NCI-H146 treated with DMSO at 0.1 percent for 48 hours (cell line): ENCODE results near the gene ACAD9.
A peak's percentile ranks its signal among the peaks of the same experiment; 100 is the strongest.
"Not testable (repeated sequence)": the region's sequence is repeated elsewhere in the genome, so short reads cannot be mapped to it uniquely, and the experiment has no call there.

ENCODE experiments used
- DNase-seq: peaks from one replicate; lab custom pipeline; 2025; ENCODE audit not compliant: unreplicated experiment; lab: John Stamatoyannopoulos, UW

Gene ACAD9

GRCh38 chr3:128879125-128879969 is at the start of gene ACAD9:
Gene ACAD9, plus strand, starts transcription at chr3:128879620. Its CDS starts 72 bp downstream, at chr3:128879692.
- DNase-seq: peak; percentile 96

- not testable (repeated sequence) for DNase-seq
Observed at GRCh38 chr3:128829925-128830625, 49.3 kb upstream of the ACAD9 start.

GRCh38 chr3:128830762-128831161 is 48.7 kb upstream of the ACAD9 start:
- not testable (repeated sequence) for DNase-seq

- not testable (repeated sequence) for DNase-seq
Observed at GRCh38 chr3:128832979-128833378, 46.4 kb upstream of the ACAD9 start.

- DNase-seq: no peak
Observed at GRCh38 chr3:128835096-128835495, 44.3 kb upstream of the ACAD9 start.

- DNase-seq: no peak
Observed at GRCh38 chr3:128841926-128842920, 37.2 kb upstream of the ACAD9 start.

- no peak for DNase-seq
Observed at GRCh38 chr3:128844502-128844901, 34.9 kb upstream of the ACAD9 start.

- peak; percentile 52 for DNase-seq
Observed at GRCh38 chr3:128845119-128845777, 34.2 kb upstream of the ACAD9 start.

GRCh38 chr3:128845778-128846485 is 33.5 kb upstream of the ACAD9 start:
- DNase-seq: peak; percentile 88

GRCh38 chr3:128846486-128846891 is 32.9 kb upstream of the ACAD9 start:
- DNase-seq: no peak

- DNase-seq: no peak
Observed at GRCh38 chr3:128847666-128848370, 31.6 kb upstream of the ACAD9 start.

- DNase-seq: no peak
Observed at GRCh38 chr3:128848936-128849335, 30.5 kb upstream of the ACAD9 start.

GRCh38 chr3:128849911-128850455 is 29.4 kb upstream of the ACAD9 start:
- DNase-seq: no peak

GRCh38 chr3:128850544-128850943 is 28.9 kb upstream of the ACAD9 start:
- DNase-seq: no peak

GRCh38 chr3:128851601-128852000 is 27.8 kb upstream of the ACAD9 start:
- no peak for DNase-seq

GRCh38 chr3:128853826-128854225 is 25.6 kb upstream of the ACAD9 start:
- DNase-seq: no peak

- DNase-seq: no peak
Observed at GRCh38 chr3:128854475-128854874, 24.9 kb upstream of the ACAD9 start.

GRCh38 chr3:128855569-128855968 is 23.9 kb upstream of the ACAD9 start:
- DNase-seq: no peak

- DNase-seq: no peak
Observed at GRCh38 chr3:128858167-128858566, 21.3 kb upstream of the ACAD9 start.
